SKM-1 (cell line): Measurements from ENCODE around the gene SPATA12.
A peak's percentile ranks its signal among the peaks of the same experiment; 100 is the strongest.

Experiments used
- DNase-seq: peaks from one replicate; lab custom pipeline; 2025; ENCODE audit not compliant: unreplicated experiment; lab: John Stamatoyannopoulos, UW

Gene SPATA12

DNA sequence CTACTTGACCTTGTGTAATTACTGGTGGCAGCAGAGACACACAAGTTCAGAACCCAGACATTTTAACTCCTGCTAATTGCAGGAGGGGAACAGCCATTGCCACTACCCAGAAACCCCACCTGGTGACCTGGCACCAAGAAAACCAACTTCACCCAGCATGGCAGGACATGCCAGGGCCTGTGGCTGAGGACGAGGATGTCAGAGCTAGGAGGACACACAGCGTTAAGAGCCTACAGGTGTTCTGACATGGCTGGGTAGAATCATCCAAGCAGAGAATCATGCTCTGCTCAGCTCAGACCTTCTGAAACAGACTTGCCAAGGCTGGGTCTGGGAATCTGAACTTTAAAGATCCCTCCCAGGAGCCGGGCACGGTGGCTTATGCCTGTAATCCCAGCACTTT lies 11.7 kb upstream of the SPATA12 start:
- no peak for DNase-seq

DNA sequence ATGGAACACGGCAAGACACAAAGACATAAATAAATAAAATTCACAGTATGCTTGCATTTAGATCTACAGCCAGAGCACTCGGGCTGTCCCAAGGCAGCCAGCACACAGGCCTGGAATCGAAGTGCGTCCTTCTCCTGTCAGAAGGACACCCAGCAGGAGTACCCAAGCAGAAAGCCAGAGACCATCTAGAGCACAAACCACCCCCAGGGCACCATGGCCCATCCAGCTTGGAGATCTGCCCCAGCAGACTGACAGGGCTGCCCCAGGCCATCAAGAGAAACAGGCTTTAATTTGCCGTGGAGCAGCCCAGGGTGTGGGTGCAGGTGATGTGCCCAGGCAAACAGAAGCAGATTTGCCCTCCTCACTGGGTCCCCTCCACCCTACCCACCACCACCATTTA lies 7.8 kb upstream of the SPATA12 start:
- DNase-seq, result no peak

DNA sequence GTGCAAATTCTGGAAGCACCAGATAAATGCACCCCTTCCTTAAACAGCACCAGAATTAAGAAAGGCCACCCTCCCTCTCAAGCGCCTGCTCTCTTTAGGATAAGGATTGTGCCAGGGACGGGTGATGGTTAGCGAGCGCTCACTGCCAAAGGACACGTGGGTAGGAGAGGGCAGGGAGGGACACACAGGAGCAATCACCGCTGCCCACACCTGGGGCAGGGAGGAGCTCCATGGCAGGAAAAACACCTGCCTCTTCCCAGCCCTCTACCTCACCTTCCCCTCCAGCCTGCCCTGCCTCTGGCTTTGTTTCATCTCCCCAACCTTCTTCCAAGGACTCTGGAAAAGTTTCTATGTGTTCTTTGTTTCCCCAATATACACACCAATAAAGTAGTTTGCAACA lies 7.3 kb upstream of the SPATA12 start:
- no peak for DNase-seq

DNA sequence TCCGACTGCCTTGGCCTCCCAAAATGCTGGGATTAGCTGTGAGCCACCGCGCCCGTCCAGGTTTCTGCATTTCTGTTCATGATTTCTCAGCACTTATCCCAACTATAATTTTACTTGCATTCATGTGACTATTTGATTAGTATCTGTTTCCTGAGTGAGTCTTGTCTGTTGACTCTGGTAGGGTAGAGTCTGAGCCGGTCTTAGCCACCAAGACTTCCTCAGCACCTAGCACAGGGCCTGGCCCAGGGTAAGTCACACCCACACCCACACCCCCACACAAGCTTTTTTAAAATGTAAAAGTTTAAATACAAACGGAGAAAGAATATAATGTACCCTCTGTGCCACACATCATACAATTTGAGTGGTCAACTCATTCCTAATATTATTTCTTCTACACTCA lies 3.1 kb upstream of the SPATA12 start:
- DNase-seq, result no peak

DNA sequence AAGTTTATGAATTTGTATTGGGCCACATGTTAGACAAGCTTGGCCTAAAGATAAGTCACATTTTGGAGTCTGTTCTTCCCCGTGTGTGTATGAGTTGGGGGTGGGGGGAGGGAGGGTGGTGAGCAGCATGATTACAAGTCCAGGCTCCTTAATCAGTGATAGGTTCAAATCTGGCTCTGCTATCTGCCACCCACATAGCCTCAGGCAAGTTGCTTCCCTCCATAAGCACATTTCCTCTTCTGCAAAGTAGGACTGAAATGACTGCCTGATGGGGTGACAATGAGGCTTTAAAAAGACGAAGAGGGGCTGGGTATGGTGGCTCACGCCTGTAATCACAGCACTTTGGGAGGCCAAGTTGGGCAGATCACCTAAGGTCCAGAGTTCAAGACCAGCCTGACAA lies 1.1 kb upstream of the SPATA12 start:
- no peak for DNase-seq

DNA sequence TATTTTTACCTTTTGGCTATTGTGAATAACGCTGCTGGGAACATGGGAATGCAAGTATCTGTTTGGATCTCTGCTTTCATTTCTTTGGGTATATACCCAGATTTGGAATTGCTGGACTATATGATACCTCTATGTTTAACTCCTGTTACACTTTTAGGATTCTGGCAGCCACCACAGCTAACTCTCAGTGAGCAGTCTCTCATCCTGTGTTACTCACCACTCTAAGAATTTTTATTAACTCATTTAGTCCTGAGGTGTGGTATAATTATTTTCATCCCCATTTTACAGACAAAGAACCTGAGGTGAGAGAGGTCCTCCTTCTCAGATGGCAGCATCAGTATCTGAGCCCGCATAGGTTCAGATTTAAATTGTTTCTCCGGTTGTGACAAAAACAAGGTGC lies 1.1 kb downstream of the SPATA12 start:
- DNase-seq, result no peak

DNA sequence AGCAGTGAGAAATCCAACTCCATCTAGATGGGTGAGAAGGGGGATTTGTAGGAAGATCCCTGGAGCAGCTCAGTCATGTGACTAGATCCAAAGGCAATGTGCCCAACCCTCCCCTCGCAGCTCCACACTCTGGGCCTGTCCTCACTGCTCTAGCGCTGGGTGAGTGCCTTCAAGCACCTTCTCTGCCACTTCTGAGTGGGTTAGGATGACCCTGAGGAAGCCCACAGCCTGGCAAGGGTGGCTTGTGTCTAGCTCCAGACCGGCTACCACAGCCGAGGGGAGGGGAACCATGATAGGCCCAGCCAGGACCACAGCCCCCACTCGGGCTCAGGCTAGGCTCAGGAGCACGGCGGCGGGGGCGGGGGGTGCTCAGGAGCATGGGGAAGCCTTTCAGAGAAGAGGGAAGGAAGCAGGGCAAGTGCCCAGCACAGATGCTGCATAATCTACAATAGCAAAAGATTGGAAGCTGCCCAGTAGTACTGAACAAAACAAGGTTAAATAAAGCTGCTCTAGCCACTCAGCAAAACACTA lies 1.7 kb downstream of the SPATA12 start:
- DNase-seq, result no peak

DNA sequence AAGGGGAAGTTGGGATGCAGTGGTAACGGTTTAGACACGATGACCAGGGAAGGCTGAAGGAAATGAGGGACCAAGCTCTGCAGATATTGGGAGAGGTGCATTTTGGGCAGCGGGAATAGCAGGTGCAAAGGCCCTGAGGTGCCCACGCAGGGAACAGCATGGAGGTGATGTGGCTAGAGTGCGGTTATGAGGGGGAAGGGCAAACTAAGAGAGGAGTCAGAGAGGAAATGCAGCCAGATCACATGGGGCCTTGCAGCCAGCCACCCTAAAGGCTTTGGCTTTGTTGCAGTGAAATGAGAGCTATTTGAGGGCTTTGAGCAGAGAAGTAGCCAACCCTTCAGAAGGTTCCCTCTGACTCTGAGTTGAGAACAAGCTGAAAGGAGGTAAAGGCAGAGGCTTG lies 2.6 kb downstream of the SPATA12 start:
- no peak for DNase-seq

DNA sequence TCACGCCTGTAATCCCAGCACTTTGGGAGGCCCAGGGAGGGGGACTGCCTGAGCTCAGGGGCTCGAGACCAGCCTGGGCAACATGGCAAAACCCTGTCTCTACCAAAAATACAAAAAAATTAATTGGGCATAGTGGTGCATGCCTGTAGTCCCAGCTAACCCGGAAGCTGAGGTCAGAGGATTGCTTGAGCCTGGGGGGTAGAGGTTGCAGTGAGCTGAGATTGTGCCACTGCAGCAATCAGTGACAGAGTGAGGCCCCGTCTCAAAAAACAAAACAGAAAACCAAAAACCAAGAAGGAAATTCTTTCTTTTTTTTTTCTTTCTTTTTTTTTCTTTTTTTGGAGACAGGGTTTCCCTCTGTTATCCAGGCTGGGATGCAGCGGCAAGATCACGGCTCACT lies 3.5 kb downstream of the SPATA12 start:
- DNase-seq, result no peak

DNA sequence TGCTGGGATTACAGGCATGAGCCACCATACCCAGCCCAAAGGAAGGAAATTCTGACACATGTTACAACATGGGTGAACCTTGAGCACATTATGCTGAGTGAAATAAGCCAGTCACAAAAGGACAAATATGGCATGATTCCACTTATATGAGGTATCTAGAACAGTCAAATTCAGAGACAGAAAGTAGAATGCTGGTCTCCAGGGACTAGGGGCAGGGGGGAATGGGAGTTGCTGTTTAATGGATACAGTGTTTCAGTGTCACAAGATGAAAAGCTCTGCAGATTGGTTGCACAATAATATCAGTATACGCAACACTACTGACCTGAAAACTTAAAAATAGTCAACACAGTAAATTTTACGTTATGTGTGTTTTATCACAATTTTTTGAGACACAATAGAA lies 4.1 kb downstream of the SPATA12 start:
- no peak for DNase-seq

DNA sequence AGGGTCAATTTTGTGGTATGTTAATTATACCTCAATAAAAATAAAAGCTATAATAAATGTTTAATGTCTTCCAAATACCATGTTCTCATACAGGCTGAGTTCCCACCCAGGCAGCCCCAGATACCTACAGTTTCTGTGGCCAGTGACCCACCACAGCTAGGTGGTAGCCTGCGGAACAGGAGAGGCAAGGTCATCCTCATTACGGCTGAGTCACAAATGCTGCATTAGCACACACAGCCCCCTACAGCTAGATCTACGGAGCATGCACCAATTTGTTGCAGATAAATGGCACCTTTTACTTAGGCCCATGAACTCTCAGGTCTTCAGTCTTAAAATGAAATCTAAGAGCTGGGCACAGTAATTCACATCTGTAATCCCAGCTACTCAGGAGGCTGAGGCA lies 5.1 kb downstream of the SPATA12 start:
- DNase-seq, result no peak

DNA sequence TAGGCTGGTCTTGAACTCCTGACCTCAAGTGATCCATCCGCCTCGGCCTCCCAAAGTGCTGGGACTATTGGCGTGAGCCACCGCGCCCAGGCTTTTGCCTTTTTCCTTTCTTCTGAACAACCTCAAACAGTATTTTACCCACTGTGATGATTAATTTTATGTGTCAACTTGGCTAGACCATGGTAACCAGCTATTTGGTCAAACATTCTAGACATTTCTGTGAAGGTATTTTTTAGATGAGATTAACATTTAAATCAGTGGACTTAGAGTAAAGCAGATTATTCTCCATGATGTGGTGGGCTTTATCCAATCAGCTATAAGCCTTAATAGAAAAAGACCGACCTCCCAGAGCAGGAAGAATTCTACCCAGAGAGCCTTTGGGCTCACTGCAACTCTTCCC lies 6.0 kb downstream of the SPATA12 start:
- DNase-seq, result no peak

DNA sequence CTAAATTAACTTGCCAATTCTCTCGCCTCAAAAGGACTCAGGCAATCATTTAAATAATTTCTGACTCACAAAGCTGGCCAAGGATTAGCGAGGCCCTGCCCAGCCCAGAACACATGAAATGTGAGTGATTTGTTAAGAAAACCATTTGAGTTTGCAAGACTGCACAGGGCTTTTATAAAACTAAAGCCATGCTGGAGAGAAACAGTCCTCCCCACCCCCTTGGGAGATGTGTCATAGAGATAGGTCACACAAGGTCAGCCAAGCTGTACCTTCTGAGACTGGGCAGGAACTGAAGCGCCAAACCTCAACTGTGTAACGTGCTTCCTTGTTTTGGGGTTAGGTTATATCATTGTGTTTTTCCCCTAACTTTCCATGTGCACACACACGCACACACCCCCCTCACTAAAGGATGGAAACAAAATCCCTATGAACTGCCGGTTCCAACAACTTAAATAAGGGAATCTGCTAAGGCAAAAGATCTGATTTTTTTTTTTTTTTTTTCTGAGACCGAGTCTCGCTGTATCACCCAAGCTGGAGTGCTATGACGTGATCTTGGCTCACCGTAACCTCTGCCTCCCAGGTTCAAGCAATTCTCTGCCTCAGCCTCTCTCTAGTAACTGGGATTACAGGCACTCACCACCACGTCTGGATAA lies 8.1 kb downstream of the SPATA12 start:
- DNase-seq, result peak; percentile 92

DNA sequence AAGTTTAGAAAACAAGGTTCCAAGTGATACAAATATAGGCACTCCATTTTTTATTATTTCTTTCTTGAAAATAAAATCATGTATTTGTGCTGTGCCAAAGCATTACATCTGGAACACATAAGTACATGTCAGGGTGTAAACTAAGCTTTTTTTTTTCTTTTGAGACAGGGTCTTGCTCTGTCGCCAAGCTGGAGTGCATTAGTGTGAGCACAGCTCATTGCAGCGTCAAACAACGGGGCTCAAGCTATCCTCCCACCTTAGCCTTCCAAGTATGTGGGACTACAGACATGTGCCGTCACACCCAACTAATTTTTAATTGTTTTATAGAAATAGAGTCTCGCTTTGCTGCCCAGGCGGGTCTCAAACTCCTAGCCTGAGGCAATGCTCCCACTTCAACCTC lies 9.0 kb downstream of the SPATA12 start:
- DNase-seq, result no peak

DNA sequence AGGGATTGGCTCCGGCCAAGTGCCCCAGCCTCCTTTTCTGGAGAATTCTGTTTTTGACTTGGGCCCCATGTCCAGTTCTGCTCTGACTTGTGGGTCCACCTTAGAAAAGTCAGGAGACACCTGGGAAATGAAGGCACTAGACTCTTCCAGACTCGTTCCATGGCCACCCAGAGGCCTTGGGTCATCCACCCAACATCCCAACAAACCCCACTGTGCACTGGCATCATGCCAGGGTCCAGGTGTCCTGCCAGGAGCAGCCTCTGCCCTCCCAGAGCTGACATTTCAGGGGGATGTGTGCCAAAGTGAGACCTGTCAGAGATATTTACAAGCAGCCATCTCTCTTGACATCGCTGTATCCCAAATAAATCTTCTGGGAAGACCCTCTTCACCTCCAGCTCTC lies 13.2 kb downstream of the SPATA12 start:
- no peak for DNase-seq

DNA sequence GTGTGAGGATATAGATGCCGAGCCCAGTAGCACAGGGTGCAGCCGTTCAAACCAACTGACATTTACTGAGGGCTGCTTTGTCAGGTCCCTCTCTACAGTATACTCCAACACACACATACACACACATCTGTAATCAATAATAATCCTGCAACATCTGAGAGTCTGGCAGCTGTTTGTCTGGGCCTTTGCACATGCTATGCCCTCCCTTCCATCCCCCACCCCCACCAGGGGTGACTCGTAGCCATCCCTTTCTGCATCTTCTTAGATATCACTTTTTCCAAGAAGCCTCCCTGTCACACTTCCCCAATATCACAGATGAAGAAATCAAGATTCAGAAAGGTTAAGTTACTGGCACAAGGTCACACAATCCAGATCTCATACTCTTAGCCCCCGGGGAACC lies 13.7 kb downstream of the SPATA12 start:
- DNase-seq, result no peak

DNA sequence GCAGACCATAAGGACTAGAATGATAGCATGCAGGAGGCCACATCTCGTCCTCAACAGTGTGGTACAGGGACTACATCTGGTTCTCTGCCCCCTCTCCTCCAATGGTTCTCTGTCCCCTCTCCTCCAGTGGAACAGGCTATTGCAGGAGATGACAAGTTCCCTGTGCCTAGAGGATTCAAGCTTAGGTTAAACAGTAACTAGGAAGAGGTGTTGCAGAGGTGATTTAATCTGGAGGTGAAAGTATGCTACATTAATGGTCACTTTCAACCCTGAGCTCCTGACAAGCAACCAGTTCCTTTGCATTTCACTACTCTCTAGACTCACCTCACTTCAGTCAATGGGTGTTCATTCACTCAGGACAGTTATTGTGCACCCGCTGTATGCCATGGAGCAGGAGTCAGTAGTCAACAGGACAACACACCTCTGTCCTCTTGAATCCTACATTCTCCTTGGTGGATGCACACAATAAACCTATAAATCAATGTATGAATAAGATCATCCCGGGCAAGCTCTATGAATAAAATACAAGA lies 16.0 kb downstream of the SPATA12 start:
- DNase-seq, result no peak

DNA sequence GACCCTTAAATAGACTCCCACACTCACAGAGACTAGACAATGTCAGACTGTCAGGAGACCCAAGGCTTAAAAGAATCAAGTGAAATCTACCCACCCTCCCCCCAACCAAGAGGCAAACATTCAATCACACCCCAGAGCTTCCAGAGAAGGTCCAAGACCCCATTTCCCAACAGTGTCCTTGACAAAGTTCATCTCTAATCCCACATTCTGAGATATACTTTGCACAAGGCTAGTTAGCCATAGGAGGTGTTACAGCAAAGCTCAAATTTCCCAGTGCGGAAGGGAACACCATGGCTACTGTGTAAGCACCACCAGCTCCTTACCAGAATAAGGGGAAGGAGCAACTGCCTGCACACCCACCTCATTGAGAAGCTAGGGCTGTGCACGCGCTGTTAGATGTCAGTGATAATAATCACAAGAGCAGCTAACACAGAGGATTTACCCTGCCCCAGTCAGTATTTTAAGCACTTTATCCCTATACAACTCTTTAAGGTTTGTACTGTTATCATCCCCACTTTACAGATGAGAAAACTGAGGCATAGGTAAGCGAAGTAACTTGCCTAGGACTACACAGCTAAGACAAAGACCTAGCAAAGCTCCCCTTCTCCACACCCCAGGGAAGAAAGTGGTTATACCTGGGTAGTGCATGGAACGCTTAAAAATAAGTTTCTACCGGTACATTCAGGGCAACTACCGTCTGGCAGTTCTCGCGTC lies 17.3 kb downstream of the SPATA12 start:
- no peak for DNase-seq

DNA sequence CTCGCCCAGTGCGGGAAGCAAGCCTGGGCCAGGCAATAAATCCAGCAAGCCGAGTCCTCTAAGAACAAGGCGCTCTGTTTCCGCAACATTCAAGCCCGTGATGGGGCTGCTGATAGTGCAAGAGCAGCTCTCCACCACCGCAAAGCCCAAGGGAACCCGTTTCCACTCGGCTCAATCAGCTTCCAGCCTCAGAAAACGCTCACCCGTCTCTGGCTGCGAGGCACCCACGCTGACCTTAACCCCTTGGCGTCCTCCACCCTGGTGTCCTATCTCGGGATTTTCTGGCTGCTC lies 17.8 kb downstream of the SPATA12 start:
- no peak for DNase-seq

DNA sequence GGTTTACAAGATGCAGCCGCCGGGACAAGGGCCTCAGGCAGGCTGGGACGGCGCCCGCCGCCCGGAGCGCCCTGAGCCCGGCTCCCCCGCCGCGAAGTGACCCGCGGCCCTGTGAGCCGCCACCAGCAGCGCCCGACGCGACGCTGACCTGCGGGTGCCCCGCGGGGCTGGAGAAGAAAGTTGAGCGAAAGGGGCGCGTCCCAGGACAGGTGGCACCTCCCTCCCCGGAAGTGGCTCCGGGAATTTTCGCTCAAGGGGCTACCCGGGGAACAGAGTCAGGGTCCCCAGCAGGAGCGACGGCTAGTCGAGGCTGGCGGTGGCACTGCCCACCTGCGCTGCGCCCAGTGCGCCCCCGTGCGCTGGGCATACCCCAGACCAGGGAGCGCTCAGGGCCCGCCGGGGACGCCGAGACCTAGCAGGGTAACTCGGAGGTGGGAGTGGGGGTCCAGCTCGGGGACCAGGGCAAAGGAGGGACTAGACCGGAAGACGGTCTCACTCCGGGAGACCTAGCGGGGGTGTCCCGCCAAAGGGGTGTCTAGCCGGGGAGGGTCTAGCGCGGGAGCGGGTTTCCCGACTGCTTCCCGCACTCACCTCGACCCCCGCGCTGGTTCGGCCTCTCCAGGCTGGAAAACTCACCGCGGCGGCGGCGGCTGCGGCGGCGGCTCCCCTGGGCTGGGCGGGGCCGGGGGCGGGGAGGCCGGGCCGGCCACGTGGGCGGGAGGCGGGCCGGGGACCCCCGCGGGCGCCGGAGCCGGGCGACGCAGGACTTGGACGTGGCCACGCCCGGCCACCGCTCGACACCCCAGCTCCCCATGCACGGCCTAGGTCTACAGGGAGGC lies 18.4 kb downstream of the SPATA12 start:
- DNase-seq, result no peak

DNA sequence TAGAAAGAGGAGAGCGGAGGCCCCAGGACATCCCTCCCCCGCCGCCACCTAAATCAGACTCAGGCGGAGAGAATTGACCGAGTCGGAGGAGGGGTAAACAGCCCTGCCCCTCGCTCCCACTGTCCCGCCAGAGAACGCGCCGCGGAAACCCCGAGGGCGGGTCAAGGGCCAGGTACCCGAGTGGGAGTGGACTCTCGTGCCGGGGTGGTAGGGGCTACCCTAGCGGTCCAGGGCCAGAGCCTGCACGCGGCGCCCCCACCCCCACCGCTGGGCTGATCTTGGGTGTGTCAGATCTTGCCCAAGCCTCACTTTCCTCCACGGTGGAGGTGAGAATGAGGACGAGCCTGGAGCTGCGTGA lies 19.0 kb downstream of the SPATA12 start:
- DNase-seq, result no peak

DNA sequence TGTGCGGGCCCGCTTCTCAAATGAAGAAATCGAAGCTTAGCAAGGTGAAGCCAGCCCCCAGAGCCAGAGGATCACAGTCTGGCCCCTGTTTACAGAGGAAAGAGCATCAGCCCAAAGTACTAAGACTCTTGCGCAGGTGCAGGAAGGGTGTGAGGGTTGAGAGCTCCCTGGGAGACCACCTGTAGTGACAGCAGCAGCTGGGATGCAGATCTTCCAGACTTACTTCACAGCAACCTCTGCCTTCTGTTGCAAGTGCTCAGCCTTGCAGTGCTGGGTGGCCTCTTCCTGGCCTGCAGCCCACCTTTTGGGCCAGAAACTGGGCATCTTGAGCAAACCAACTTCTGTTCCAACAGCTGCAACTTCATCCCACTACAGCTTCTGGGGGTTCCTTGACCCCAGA lies 19.7 kb downstream of the SPATA12 start:
- no peak for DNase-seq
